ENCODE data around the gene ZNF524.

The ZNF524 gene

DNA sequence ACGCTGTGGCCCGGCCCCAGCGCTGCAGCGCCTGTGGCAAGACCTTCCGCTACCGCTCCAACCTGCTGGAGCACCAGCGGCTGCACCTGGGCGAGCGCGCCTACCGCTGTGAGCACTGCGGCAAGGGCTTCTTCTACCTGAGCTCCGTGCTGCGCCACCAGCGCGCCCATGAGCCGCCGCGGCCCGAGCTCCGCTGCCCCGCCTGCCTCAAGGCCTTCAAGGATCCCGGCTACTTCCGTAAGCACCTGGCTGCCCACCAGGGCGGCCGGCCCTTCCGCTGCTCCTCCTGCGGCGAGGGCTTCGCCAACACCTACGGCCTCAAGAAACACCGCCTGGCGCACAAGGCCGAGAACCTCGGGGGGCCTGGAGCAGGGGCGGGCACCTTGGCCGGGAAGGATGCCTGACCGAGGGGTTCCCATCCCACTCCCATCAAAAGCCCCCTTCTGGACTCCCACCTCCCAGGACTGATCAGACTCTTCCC is 16.3 kb downstream of the ZNF524 start:
- Histone ChIP-seq H3F3A (ENCODE audit: control insufficient read depth, insufficient read depth) (0 out of 2 replicates have a peak, but pooled peaks cover 2% of the 10 kb centered on the region), H3K27me3 (ENCODE audit: control insufficient read depth, low read length) (no peaks in the 10 kb centered on the region), H3K9me3 (ENCODE audit: control insufficient read depth, insufficient read depth, low read length) (no peaks in the 10 kb centered on the region), H4K20me1 (ENCODE audit: control insufficient read depth, insufficient read depth, low read depth, low read length) (no peaks in the 10 kb centered on the region), H3K36me3 (ENCODE audit: control insufficient read depth, low read length) (peaks cover 21% of the 10 kb centered on the region), H3K9me2 (replicated peaks; ENCODE audit: control insufficient read depth, low read length) (no peaks in the 10 kb centered on the region), H3K4me2 (ENCODE audit: low read length) (no peak overlapping the region), H3K4me3 (ENCODE audit: low read length) (no peak overlapping the region), H3K79me2 (ENCODE audit: control insufficient read depth, low read length) (peaks cover 18% of the 10 kb centered on the region), H3K4me1 (ENCODE audit: control insufficient read depth, low read length) (peaks cover 7% of the 10 kb centered on the region), H3K27ac (ENCODE audit: low read depth, low read length) (no peak overlapping the region)
- TF ChIP-seq CTCF (IDR thresholded peaks at IDR 0.05; ENCODE audit: low read depth, low read length, poor library complexity, severe bottlenecking) (no peak), EZH2phosphoT487 (IDR thresholded peaks at IDR 0.05; ENCODE audit: borderline replicate concordance, low read length) (no peak)

- TF ChIP-seq CTCF (IDR thresholded peaks at IDR 0.05; ENCODE audit: low read depth, low read length, poor library complexity, severe bottlenecking) (no peak), EZH2phosphoT487 (IDR thresholded peaks at IDR 0.05; ENCODE audit: borderline replicate concordance, low read length) (no peak)
- Histone ChIP-seq H3K9me2 (replicated peaks; ENCODE audit: control insufficient read depth, low read length) (no peaks in the 10 kb centered on the region), H3K27ac (ENCODE audit: low read depth, low read length) (no peak overlapping the region), H3K4me1 (ENCODE audit: control insufficient read depth, low read length) (no peaks in the 10 kb centered on the region), H3K79me2 (ENCODE audit: control insufficient read depth, low read length) (peaks cover 8% of the 10 kb centered on the region), H3K9me3 (ENCODE audit: control insufficient read depth, insufficient read depth, low read length) (no peaks in the 10 kb centered on the region), H3K36me3 (ENCODE audit: control insufficient read depth, low read length) (peaks cover 21% of the 10 kb centered on the region), H3K27me3 (ENCODE audit: control insufficient read depth, low read length) (no peaks in the 10 kb centered on the region), H3K4me3 (ENCODE audit: low read length) (no peak overlapping the region), H4K20me1 (ENCODE audit: control insufficient read depth, insufficient read depth, low read depth, low read length) (no peaks in the 10 kb centered on the region), H3F3A (ENCODE audit: control insufficient read depth, insufficient read depth) (0 out of 2 replicates have a peak, but pooled peaks cover 2% of the 10 kb centered on the region), H3K4me2 (ENCODE audit: low read length) (no peak overlapping the region)
These were observed 17.3 kb downstream of the ZNF524 start for GRCh38 chr19:55617426-55617825.

GRCh38 chr19:55618426-55618825 is 18.3 kb downstream of the ZNF524 start:
- no peaks in the 10 kb centered on the region for H3K9me2 ChIP-seq (replicated peaks; ENCODE audit: control insufficient read depth, low read length)
- TF ChIP-seq EZH2phosphoT487 (IDR thresholded peaks at IDR 0.05; ENCODE audit: borderline replicate concordance, low read length) (no peak), CTCF (IDR thresholded peaks at IDR 0.05; ENCODE audit: low read depth, low read length, poor library complexity, severe bottlenecking) (no peak)
- no peak overlapping the region for H3K4me3 ChIP-seq (ENCODE audit: low read length)
- peaks cover 8% of the 10 kb centered on the region for H3F3A ChIP-seq (ENCODE audit: control insufficient read depth, insufficient read depth)
- no peak overlapping the region for H3K4me2 ChIP-seq (ENCODE audit: low read length)
- no peaks in the 10 kb centered on the region for H3K79me2 ChIP-seq (ENCODE audit: control insufficient read depth, low read length)
- H3K9me3 ChIP-seq (ENCODE audit: control insufficient read depth, insufficient read depth, low read length), result no peaks in the 10 kb centered on the region
- peaks cover 1% of the 10 kb centered on the region; the same call in 1 of the 2 replicates for H4K20me1 ChIP-seq (ENCODE audit: control insufficient read depth, insufficient read depth, low read depth, low read length)
- H3K36me3 ChIP-seq (ENCODE audit: control insufficient read depth, low read length), result peaks cover 21% of the 10 kb centered on the region
- H3K27me3 ChIP-seq (ENCODE audit: control insufficient read depth, low read length), result no peaks in the 10 kb centered on the region
- no peak overlapping the region for H3K27ac ChIP-seq (ENCODE audit: low read depth, low read length)
- H3K4me1 ChIP-seq (ENCODE audit: control insufficient read depth, low read length), result peaks cover 2% of the 10 kb centered on the region
